HepG2 (cell line): Measurements from ENCODE around the gene CCDC18.
"Not testable (repeated sequence)": the region's sequence is repeated elsewhere in the genome, so short reads cannot be mapped to it uniquely, and the experiment has no call there.

ENCODE experiments used
- EZH2 ChIP-seq: conservative IDR thresholded peaks from 2 replicates; pipeline ENCODE4 v1.6.1; 2012; ENCODE audit warnings: mild to moderate bottlenecking, low read depth, low read length, moderate library complexity
- KLF9 ChIP-seq: IDR thresholded peaks from 2 replicates; pipeline ENCODE4 v1.6.1; 2016; ENCODE audit warnings: low read depth
- MAFK ChIP-seq, 2 experiments: IDR thresholded peaks in 1 of 2; conservative IDR thresholded peaks in 1 of 2; 2 replicates each; pipeline ENCODE4 v1.6.1; 2011; ENCODE audit warnings: improper control_type of control experiment in 2 of 2, low read length in 2 of 2
- TCF12 ChIP-seq, 2 experiments: fragments of 450-650 bp in 1 of 2; sonication (generic) in 1 of 2; formaldehyde crosslinking in 1 of 2; IDR thresholded peaks; 2 replicates each; pipeline versions ENCODE4 v1.6.1 to v1.8.0; 2017 to 2022; ENCODE audit warnings: antibody characterized with exemption in 1 of 2, mild to moderate bottlenecking in 1 of 2, missing genetic modification reagents in 1 of 2, moderate library complexity in 1 of 2
- TCF7 ChIP-seq: sonication (generic); IDR thresholded peaks from 2 replicates; pipeline ENCODE4 v1.6.1; 2016; ENCODE audit warnings: antibody characterized with exemption, low read depth
- ZNF121 ChIP-seq: sonication (generic); formaldehyde crosslinking; IDR thresholded peaks from 2 replicates; pipeline ENCODE4 v1.5.0; 2020; ENCODE audit warnings: mild to moderate bottlenecking, missing genetic modification reagents
- ZNF232 ChIP-seq: sonication (generic); formaldehyde crosslinking; IDR thresholded peaks from 2 replicates; pipeline ENCODE4 v1.4.0; 2020; ENCODE audit warnings: missing genetic modification reagents, borderline replicate concordance
- ZNF768 ChIP-seq: sonication (generic); formaldehyde crosslinking; IDR thresholded peaks from 2 replicates; pipeline ENCODE4 v1.4.0; 2020; ENCODE audit warnings: missing genetic modification reagents
- ZNF772 ChIP-seq: sonication (generic); formaldehyde crosslinking; IDR thresholded peaks from 2 replicates; pipeline ENCODE4 v1.5.0; 2020; ENCODE audit warnings: mild to moderate bottlenecking, missing genetic modification reagents
- ZNF839 ChIP-seq: sonication (generic); formaldehyde crosslinking; IDR thresholded peaks from 2 replicates; pipeline ENCODE4 v1.4.0; 2020; ENCODE audit warnings: missing genetic modification reagents, mild to moderate bottlenecking, borderline replicate concordance
- TF ChIP-seq, protein P1 (sequence below): sonication (generic); formaldehyde crosslinking; IDR thresholded peaks from 2 replicates; pipeline ENCODE4 v1.9.0; 2021; ENCODE audit warnings: missing genetic modification reagents, borderline replicate concordance
- TF ChIP-seq, protein P2 (sequence below): sonication (generic); formaldehyde crosslinking; IDR thresholded peaks from 2 replicates; pipeline ENCODE4 v1.8.0; 2022; ENCODE audit warnings: low read depth, missing genetic modification reagents
- TF ChIP-seq, protein P3 (sequence below): sonication (generic); formaldehyde crosslinking; IDR thresholded peaks from 2 replicates; pipeline ENCODE4 v1.5.0; 2020; ENCODE audit warnings: mild to moderate bottlenecking, missing genetic modification reagents, moderate library complexity
- TF ChIP-seq, protein P4 (sequence below): sonication (generic); formaldehyde crosslinking; IDR thresholded peaks from 2 replicates; pipeline ENCODE4 v1.8.1; 2022; ENCODE audit warnings: mild to moderate bottlenecking, missing genetic modification reagents

DNA sequence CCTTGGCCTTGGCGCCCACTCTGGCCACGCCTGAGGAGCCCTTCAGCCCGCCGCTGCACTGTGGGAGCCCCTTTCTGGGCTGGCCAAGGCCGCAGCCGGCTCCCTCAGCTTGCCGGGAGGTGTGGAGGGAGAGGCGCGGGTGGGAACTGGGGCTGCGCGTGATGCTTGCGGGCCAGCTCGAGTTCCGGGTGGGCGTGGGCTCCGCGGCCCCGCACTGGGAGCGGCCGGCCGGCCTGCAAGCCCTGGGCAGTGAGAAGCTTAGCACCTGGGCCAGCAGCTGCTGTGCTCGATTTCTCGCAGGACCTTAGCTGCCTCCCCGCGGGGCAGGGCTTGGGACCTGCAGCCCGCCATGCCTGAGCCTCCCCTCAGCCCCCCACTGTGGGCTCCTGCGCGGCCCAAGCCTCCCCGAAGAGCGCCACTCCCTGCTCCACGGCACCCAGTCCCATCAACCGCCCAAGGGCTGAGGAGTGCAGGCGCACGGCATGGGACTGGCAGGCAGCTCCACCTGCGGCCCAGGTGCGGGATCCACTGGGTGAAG, 10.3 kb upstream of the CCDC18 start:
- not testable (repeated sequence) for TF ChIP-seq ZNF121 (CRISPR knock-in tag); TCF12 (IDR thresholded peaks at IDR 0.05); TCF12 (CRISPR knock-in tag; IDR thresholded peaks at IDR 0.05); MAFK (conservative IDR thresholded peaks at IDR 0.05 in 1 of 2, IDR thresholded peaks at IDR 0.05 in 1 of 2; ENCODE audit: low read length in 2 of 2); ZNF232 (CRISPR knock-in tag); ZNF839 (CRISPR knock-in tag); ZNF768 (CRISPR knock-in tag); KLF9; TCF7; ZNF772 (CRISPR knock-in tag); EZH2
- TF ChIP-seq, protein P1, sequence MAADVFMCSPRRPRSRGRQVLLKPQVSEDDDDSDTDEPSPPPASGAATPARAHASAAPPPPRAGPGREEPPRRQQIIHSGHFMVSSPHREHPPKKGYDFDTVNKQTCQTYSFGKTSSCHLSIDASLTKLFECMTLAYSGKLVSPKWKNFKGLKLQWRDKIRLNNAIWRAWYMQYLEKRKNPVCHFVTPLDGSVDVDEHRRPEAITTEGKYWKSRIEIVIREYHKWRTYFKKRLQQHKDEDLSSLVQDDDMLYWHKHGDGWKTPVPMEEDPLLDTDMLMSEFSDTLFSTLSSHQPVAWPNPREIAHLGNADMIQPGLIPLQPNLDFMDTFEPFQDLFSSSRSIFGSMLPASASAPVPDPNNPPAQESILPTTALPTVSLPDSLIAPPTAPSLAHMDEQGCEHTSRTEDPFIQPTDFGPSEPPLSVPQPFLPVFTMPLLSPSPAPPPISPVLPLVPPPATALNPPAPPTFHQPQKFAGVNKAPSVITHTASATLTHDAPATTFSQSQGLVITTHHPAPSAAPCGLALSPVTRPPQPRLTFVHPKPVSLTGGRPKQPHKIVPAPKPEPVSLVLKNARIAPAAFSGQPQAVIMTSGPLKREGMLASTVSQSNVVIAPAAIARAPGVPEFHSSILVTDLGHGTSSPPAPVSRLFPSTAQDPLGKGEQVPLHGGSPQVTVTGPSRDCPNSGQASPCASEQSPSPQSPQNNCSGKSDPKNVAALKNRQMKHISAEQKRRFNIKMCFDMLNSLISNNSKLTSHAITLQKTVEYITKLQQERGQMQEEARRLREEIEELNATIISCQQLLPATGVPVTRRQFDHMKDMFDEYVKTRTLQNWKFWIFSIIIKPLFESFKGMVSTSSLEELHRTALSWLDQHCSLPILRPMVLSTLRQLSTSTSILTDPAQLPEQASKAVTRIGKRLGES (CRISPR knock-in tag): not testable (repeated sequence)
- TF ChIP-seq, protein P2, sequence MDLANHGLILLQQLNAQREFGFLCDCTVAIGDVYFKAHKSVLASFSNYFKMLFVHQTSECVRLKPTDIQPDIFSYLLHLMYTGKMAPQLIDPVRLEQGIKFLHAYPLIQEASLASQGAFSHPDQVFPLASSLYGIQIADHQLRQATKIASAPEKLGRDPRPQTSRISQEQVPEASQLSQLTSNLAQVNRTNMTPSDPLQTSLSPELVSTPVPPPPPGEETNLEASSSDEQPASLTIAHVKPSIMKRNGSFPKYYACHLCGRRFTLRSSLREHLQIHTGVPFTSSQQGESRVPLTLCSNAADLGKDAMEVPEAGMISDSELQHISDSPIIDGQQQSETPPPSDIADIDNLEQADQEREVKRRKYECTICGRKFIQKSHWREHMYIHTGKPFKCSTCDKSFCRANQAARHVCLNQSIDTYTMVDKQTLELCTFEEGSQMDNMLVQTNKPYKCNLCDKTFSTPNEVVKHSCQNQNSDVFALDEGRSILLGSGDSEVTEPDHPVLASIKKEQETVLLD (CRISPR knock-in tag): not testable (repeated sequence)
- TF ChIP-seq, protein P3, sequence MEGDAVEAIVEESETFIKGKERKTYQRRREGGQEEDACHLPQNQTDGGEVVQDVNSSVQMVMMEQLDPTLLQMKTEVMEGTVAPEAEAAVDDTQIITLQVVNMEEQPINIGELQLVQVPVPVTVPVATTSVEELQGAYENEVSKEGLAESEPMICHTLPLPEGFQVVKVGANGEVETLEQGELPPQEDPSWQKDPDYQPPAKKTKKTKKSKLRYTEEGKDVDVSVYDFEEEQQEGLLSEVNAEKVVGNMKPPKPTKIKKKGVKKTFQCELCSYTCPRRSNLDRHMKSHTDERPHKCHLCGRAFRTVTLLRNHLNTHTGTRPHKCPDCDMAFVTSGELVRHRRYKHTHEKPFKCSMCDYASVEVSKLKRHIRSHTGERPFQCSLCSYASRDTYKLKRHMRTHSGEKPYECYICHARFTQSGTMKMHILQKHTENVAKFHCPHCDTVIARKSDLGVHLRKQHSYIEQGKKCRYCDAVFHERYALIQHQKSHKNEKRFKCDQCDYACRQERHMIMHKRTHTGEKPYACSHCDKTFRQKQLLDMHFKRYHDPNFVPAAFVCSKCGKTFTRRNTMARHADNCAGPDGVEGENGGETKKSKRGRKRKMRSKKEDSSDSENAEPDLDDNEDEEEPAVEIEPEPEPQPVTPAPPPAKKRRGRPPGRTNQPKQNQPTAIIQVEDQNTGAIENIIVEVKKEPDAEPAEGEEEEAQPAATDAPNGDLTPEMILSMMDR (CRISPR knock-in tag): not testable (repeated sequence)
- TF ChIP-seq, protein P4, sequence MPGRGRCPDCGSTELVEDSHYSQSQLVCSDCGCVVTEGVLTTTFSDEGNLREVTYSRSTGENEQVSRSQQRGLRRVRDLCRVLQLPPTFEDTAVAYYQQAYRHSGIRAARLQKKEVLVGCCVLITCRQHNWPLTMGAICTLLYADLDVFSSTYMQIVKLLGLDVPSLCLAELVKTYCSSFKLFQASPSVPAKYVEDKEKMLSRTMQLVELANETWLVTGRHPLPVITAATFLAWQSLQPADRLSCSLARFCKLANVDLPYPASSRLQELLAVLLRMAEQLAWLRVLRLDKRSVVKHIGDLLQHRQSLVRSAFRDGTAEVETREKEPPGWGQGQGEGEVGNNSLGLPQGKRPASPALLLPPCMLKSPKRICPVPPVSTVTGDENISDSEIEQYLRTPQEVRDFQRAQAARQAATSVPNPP (CRISPR knock-in tag): not testable (repeated sequence)
